ENCODE data around the gene ADCY7.

DNA sequence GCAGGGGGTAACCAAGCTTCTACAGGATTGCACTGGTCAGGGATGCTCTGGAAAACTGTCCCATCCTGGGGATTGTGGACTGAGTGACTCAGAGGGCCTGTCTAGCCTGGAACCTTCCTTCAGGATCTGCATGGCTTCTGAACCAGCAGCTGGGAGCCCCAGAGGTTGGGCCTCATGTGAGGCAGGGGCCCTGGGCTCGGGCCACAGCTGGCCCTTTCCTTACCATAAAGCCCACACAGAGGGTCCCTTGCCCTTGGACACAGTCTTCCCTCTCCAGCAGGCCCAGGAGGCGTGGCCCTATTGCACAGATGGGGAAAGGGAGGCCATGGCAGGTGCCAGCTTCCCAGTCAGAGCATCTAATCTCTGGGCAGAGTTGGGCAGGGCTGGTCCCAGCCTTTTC is 30.5 kb downstream of the ADCY7 start:
- TF ChIP-seq, protein P1, sequence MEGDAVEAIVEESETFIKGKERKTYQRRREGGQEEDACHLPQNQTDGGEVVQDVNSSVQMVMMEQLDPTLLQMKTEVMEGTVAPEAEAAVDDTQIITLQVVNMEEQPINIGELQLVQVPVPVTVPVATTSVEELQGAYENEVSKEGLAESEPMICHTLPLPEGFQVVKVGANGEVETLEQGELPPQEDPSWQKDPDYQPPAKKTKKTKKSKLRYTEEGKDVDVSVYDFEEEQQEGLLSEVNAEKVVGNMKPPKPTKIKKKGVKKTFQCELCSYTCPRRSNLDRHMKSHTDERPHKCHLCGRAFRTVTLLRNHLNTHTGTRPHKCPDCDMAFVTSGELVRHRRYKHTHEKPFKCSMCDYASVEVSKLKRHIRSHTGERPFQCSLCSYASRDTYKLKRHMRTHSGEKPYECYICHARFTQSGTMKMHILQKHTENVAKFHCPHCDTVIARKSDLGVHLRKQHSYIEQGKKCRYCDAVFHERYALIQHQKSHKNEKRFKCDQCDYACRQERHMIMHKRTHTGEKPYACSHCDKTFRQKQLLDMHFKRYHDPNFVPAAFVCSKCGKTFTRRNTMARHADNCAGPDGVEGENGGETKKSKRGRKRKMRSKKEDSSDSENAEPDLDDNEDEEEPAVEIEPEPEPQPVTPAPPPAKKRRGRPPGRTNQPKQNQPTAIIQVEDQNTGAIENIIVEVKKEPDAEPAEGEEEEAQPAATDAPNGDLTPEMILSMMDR (conservative IDR thresholded peaks at IDR 0.05 in 1 of 2, IDR thresholded peaks at IDR 0.05 in 1 of 2; ENCODE audit: low read depth in 1 of 2, low read length in 2 of 2), result no peak
- no peak for TF ChIP-seq EZH2 (IDR thresholded peaks at IDR 0.05; ENCODE audit: low read length, missing control alignments)
